HG03066 (cell line): ENCODE data around the gene ATP2B1.
"Not testable (repeated sequence)": the region's sequence is repeated elsewhere in the genome, so short reads cannot be mapped to it uniquely, and the experiment has no call there.

ENCODE experiments used
- ATAC-seq: cut with Tn5 transposase; IDR thresholded peaks from one replicate; pipeline ENCODE4 v1.9.1; 2021; ENCODE audit warnings: low read depth; ENCODE audit not compliant: unreplicated experiment

The ATP2B1 gene

GRCh38 chr12:89717759-89718523 lies 9.3 kb upstream of the ATP2B1 start:
- ATAC-seq: no peak

- no peak for ATAC-seq
Observed at GRCh38 chr12:89712706-89713105, 4.1 kb upstream of the ATP2B1 start.

- ATAC-seq: no peak
Observed at GRCh38 chr12:89710873-89711750, 2.5 kb upstream of the ATP2B1 start.

GRCh38 chr12:89709995-89710872 lies 1.6 kb upstream of the ATP2B1 start:
- ATAC-seq: peak; percentile 8

- ATAC-seq: peak; percentile 61
Observed at GRCh38 chr12:89709157-89709994, 738 bp upstream of the ATP2B1 start.

GRCh38 chr12:89707703-89708564 lies 704 bp downstream of the ATP2B1 start:
- no peak for ATAC-seq

GRCh38 chr12:89706986-89707702 lies 1.5 kb downstream of the ATP2B1 start:
- no peak for ATAC-seq

- no peak for ATAC-seq
Observed at GRCh38 chr12:89706551-89706950, 2.1 kb downstream of the ATP2B1 start.

- ATAC-seq: no peak
Observed at GRCh38 chr12:89704457-89704856, 4.2 kb downstream of the ATP2B1 start.

GRCh38 chr12:89703768-89704167 lies 4.9 kb downstream of the ATP2B1 start:
- ATAC-seq: no peak

GRCh38 chr12:89702503-89702902 lies 6.1 kb downstream of the ATP2B1 start:
- no peak for ATAC-seq

GRCh38 chr12:89701606-89702206 lies 6.9 kb downstream of the ATP2B1 start:
- no peak for ATAC-seq

- no peak for ATAC-seq
Observed at GRCh38 chr12:89700191-89700810, 8.3 kb downstream of the ATP2B1 start.

- no peak for ATAC-seq
Observed at GRCh38 chr12:89698607-89699006, 10.0 kb downstream of the ATP2B1 start.

- ATAC-seq: not testable (repeated sequence)
Observed at GRCh38 chr12:89697728-89698127, 10.9 kb downstream of the ATP2B1 start.

GRCh38 chr12:89697296-89697695 lies 11.3 kb downstream of the ATP2B1 start:
- no peak for ATAC-seq

- ATAC-seq: peak; percentile 61
Observed at GRCh38 chr12:89695830-89696229, 12.8 kb downstream of the ATP2B1 start.
